ENCODE data around the gene PPBP.

The PPBP gene

GRCh38 chr4:73945140-73945539 is 42.9 kb downstream of the PPBP start:
- Histone ChIP-seq H3K4me3 (ENCODE audit: low read depth, low read length) (no peak overlapping the region), H3K27ac (no peak overlapping the region), H3K36me3 (replicated peaks) (no peaks in the 10 kb centered on the region), H3K27me3 (replicated peaks) (no peaks in the 10 kb centered on the region)
- no peak for DNase-seq
- in situ Hi-C loops (cut with HindIII; ENCODE audit: low pct_ligation_motif_present, low sequenced_read_pairs), result no loop called here
- TF ChIP-seq CTCF (IDR thresholded peaks at IDR 0.05; ENCODE audit: low read depth, low read length, missing control alignments), result no peak

- H3K27me3 ChIP-seq (replicated peaks), result no peaks in the 10 kb centered on the region
- no peak overlapping the region for H3K27ac ChIP-seq
- peak overlapping the region; percentile 60 for H3K4me3 ChIP-seq (ENCODE audit: low read depth, low read length)
- TF ChIP-seq CTCF (IDR thresholded peaks at IDR 0.05; ENCODE audit: low read depth, low read length, missing control alignments), result no peak
- in situ Hi-C loops (cut with HindIII; ENCODE audit: low pct_ligation_motif_present, low sequenced_read_pairs), result no loop called here
- no peaks in the 10 kb centered on the region for H3K36me3 ChIP-seq (replicated peaks)
- no peak for DNase-seq
These were observed 43.7 kb downstream of the PPBP start for GRCh38 chr4:73944061-73944875.

- in situ Hi-C loops (cut with HindIII; ENCODE audit: low pct_ligation_motif_present, low sequenced_read_pairs), result no loop called here
These were observed 44.4 kb downstream of the PPBP start for GRCh38 chr4:73943555-73943954.

GRCh38 chr4:73936969-73937368 is 51.0 kb downstream of the PPBP start:
- H3K27me3 ChIP-seq (replicated peaks), result no peaks in the 10 kb centered on the region
- H3K27ac ChIP-seq, result no peak overlapping the region
- DNase-seq, result no peak
- no peaks in the 10 kb centered on the region for H3K36me3 ChIP-seq (replicated peaks)
- TF ChIP-seq CTCF (IDR thresholded peaks at IDR 0.05; ENCODE audit: low read depth, low read length, missing control alignments), result no peak
- in situ Hi-C loops (cut with HindIII; ENCODE audit: low pct_ligation_motif_present, low sequenced_read_pairs), result no loop called here
- no peak overlapping the region for H3K4me3 ChIP-seq (ENCODE audit: low read depth, low read length)

More at GRCh38 chr4:73943555-73943954, 44.4 kb downstream of the PPBP start:
- no peak for DNase-seq
- H3K36me3 ChIP-seq (replicated peaks), result no peaks in the 10 kb centered on the region
- no peaks in the 10 kb centered on the region for H3K27me3 ChIP-seq (replicated peaks)
- H3K4me3 ChIP-seq (ENCODE audit: low read depth, low read length), result no peak overlapping the region
- TF ChIP-seq CTCF (IDR thresholded peaks at IDR 0.05; ENCODE audit: low read depth, low read length, missing control alignments), result no peak
- H3K27ac ChIP-seq, result no peak overlapping the region
